LNCAP (cell line): ENCODE measurements around the gene TMEM80.

ENCODE experiments used
- CTCF ChIP-seq: fragments of 450-650 bp; IDR thresholded peaks from 2 replicates; pipeline ENCODE4 v1.5.1; 2017; ENCODE audit warnings: mild to moderate bottlenecking

The TMEM80 gene

GRCh38 chr11:727859-728748 lies 32.5 kb downstream of the TMEM80 start:
- peak; percentile 92 for TF ChIP-seq CTCF

- TF ChIP-seq CTCF, result no peak
Observed at GRCh38 chr11:728901-729491, 33.4 kb downstream of the TMEM80 start.

- TF ChIP-seq CTCF, result no peak
Observed at GRCh38 chr11:729492-730074, 34.0 kb downstream of the TMEM80 start.

GRCh38 chr11:733072-733471 lies 37.5 kb downstream of the TMEM80 start:
- no peak for TF ChIP-seq CTCF

GRCh38 chr11:737366-737765 lies 41.8 kb downstream of the TMEM80 start:
- no peak for TF ChIP-seq CTCF

GRCh38 chr11:742156-742546 lies 46.5 kb downstream of the TMEM80 start:
- TF ChIP-seq CTCF, result no peak

GRCh38 chr11:742571-743201 lies 47.1 kb downstream of the TMEM80 start:
- TF ChIP-seq CTCF, result no peak
